H9 (cell line): ENCODE measurements around the gene SAMHD1. TPM values are rescaled to one million over a fixed set of nuclear protein-coding genes. Genes with fewer than 3 reads are reported as not detected.

Experiments used
- DNase-seq: peaks from one replicate; pipeline ENCODE4 v3.0.0-alpha.2; 2017
- H2AFZ ChIP-seq: one replicate; pipeline ENCODE4 v1.6.1; 2013; ENCODE audit warnings: mild to moderate bottlenecking, low read length, control low read depth, moderate library complexity
- H2AK5ac ChIP-seq: 2 replicates; pipeline ENCODE4 v1.6.1; 2013; ENCODE audit warnings: low read length, control low read depth, mixed read lengths; ENCODE audit not compliant: insufficient read length
- H2BK120ac ChIP-seq: one replicate; pipeline ENCODE4 v1.6.1; 2013; ENCODE audit warnings: low read depth, mild to moderate bottlenecking, low read length, control low read depth, inconsistent platforms; ENCODE audit not compliant: poor library complexity, severe bottlenecking
- H2BK12ac ChIP-seq: 2 replicates; pipeline ENCODE4 v1.6.1; 2013; ENCODE audit warnings: low read length, control low read depth, mixed read lengths, low read depth; ENCODE audit not compliant: insufficient read length
- H2BK15ac ChIP-seq: 2 replicates; pipeline ENCODE4 v1.6.1; 2013; ENCODE audit warnings: low read depth, low read length, control low read depth
- H2BK20ac ChIP-seq: one replicate; pipeline ENCODE4 v1.6.1; 2013; ENCODE audit warnings: low read depth, mild to moderate bottlenecking, low read length, control low read depth, inconsistent platforms; ENCODE audit not compliant: poor library complexity, severe bottlenecking
- H2BK5ac ChIP-seq: 2 replicates; pipeline ENCODE4 v1.6.1; 2013; ENCODE audit warnings: low read length, control low read depth, mixed read lengths; ENCODE audit not compliant: insufficient read length
- H3K14ac ChIP-seq: 2 replicates; pipeline ENCODE4 v1.6.1; 2013; ENCODE audit warnings: low read length, control low read depth; ENCODE audit not compliant: insufficient read depth
- H3K18ac ChIP-seq: 2 replicates; pipeline ENCODE4 v1.6.1; 2013; ENCODE audit warnings: low read depth, mild to moderate bottlenecking, mixed read lengths, low read length, control low read depth; ENCODE audit not compliant: insufficient read length
- H3K23ac ChIP-seq: 2 replicates; pipeline ENCODE4 v1.6.1; 2013; ENCODE audit warnings: low read length, control low read depth, mixed read lengths, low read depth; ENCODE audit not compliant: insufficient read length
- H3K23me2 ChIP-seq: 2 replicates; pipeline ENCODE4 v1.6.1; 2013; ENCODE audit warnings: low read depth, mild to moderate bottlenecking, mixed read lengths, low read length, control low read depth; ENCODE audit not compliant: insufficient read length, poor library complexity, severe bottlenecking
- H3K27ac ChIP-seq: 2 replicates; pipeline ENCODE4 v1.5.1; 2013; ENCODE audit warnings: low read length, control low read depth, mixed read lengths, low read depth; ENCODE audit not compliant: insufficient read length
- H3K27me3 ChIP-seq: 2 replicates; pipeline ENCODE4 v1.6.1; 2013; ENCODE audit warnings: low read length, control low read depth, inconsistent platforms; ENCODE audit not compliant: insufficient read depth
- H3K4ac ChIP-seq: 2 replicates; pipeline ENCODE4 v1.6.1; 2013; ENCODE audit warnings: low read depth, mild to moderate bottlenecking, control low read depth, inconsistent platforms, low read length, moderate library complexity
- H3K4me1 ChIP-seq: 2 replicates; pipeline ENCODE4 v1.6.1; 2013; ENCODE audit warnings: low read length, control low read depth, inconsistent platforms; ENCODE audit not compliant: insufficient read depth
- H3K4me2 ChIP-seq: 2 replicates; pipeline ENCODE4 v1.6.1; 2013; ENCODE audit warnings: low read length, control low read depth, mixed read lengths; ENCODE audit not compliant: insufficient read length, insufficient read depth
- H3K56ac ChIP-seq: 2 replicates; pipeline ENCODE4 v1.6.1; 2013; ENCODE audit warnings: low read depth, mild to moderate bottlenecking, mixed read lengths, low read length, control low read depth; ENCODE audit not compliant: insufficient read length
- H3K79me1 ChIP-seq: 2 replicates; pipeline ENCODE4 v1.6.1; 2013; ENCODE audit warnings: low read depth, mild to moderate bottlenecking, moderate library complexity, low read length, control low read depth, inconsistent platforms; ENCODE audit not compliant: insufficient read depth, poor library complexity, severe bottlenecking
- H3K79me2 ChIP-seq: 2 replicates; pipeline ENCODE4 v1.6.1; 2013; ENCODE audit warnings: low read length, control low read depth, inconsistent platforms; ENCODE audit not compliant: insufficient read depth
- H3K9ac ChIP-seq: 2 replicates; pipeline ENCODE4 v1.6.1; 2013; ENCODE audit warnings: low read length, control low read depth, mixed read lengths; ENCODE audit not compliant: insufficient read length; ENCODE audit errors: extremely low read depth
- H3K9me3 ChIP-seq: one replicate; pipeline ENCODE4 v1.6.1; 2013; ENCODE audit warnings: low read depth, low read length, inconsistent platforms; ENCODE audit not compliant: control insufficient read depth
- H3T11ph ChIP-seq: one replicate; pipeline ENCODE4 v1.6.1; 2013; ENCODE audit warnings: mild to moderate bottlenecking, low read length, control low read depth, inconsistent platforms
- H4K20me1 ChIP-seq: one replicate; pipeline ENCODE4 v1.6.1; 2013; ENCODE audit not compliant: control insufficient read depth, insufficient read length, insufficient read depth
- H4K5ac ChIP-seq: 2 replicates; pipeline ENCODE4 v1.6.1; 2013; ENCODE audit warnings: low read depth, mild to moderate bottlenecking, mixed read lengths, low read length, control low read depth; ENCODE audit not compliant: insufficient read length
- H4K8ac ChIP-seq: replicated peaks from 2 replicates; pipeline ENCODE4 v1.6.1; 2013; ENCODE audit warnings: low read length, control low read depth, mixed read lengths, low read depth; ENCODE audit not compliant: insufficient read length
- H4K91ac ChIP-seq: 2 replicates; pipeline ENCODE4 v1.6.1; 2013; ENCODE audit warnings: low read depth, mild to moderate bottlenecking, moderate library complexity, mixed read lengths, low read length, control low read depth; ENCODE audit not compliant: insufficient read length
- H3K27ac Mint-ChIP-seq, 3 experiments: 2 replicates in 2 of 3; 3 replicates in 1 of 3; pipeline ENCODE4 v1.8.0; 2020 to 2021; ENCODE audit warnings: mixed read lengths in 3 of 3, mild to moderate bottlenecking in 1 of 3, moderate library complexity in 1 of 3
- H3K27me3 Mint-ChIP-seq: 2 replicates; pipeline ENCODE4 v1.8.0; 2021; ENCODE audit warnings: low read depth, mild to moderate bottlenecking, moderate library complexity, mixed read lengths
- H3K36me3 Mint-ChIP-seq, 3 experiments: 2 replicates in 2 of 3; 3 replicates in 1 of 3; pipeline ENCODE4 v1.8.0; 2020 to 2021; ENCODE audit warnings: low read depth in 3 of 3, mixed read lengths in 3 of 3; ENCODE audit not compliant: insufficient read depth in 1 of 3
- H3K4me1 Mint-ChIP-seq, 2 experiments: 2 replicates each; pipeline ENCODE4 v1.8.0; 2020; ENCODE audit warnings: mixed read lengths in 2 of 2
- H3K4me3 Mint-ChIP-seq, 2 experiments: 2 replicates in 1 of 2; 3 replicates in 1 of 2; pipeline ENCODE4 v1.8.0; 2020 to 2021; ENCODE audit warnings: mild to moderate bottlenecking in 2 of 2, mixed read lengths in 2 of 2, moderate library complexity in 1 of 2
- H3K9me3 Mint-ChIP-seq, 2 experiments: 2 replicates in 1 of 2; 3 replicates in 1 of 2; pipeline ENCODE4 v1.8.0; 2020; ENCODE audit warnings: mild to moderate bottlenecking in 2 of 2, mixed read lengths in 2 of 2, moderate library complexity in 1 of 2
- WGBS: extraction: QIAGEN DNeasy Blood & Tissue Kit; methylation state at CpG from one replicate; pipeline ENCODE4 v1.1.7; 2013; ENCODE audit warnings: missing lambda C conversion rate, low lambda C conversion rate, mixed read lengths; ENCODE audit not compliant: insufficient read length; ENCODE audit errors: extremely low coverage; 5-methylcytosine and 5-hydroxymethylcytosine counted together
- total RNA-seq: library from RNA; stranded (reverse); gene quantifications from 2 replicates; pipeline ENCODE4 v1.2.1, GENCODE V29; 2021
- TF ChIP-seq, protein P1 (sequence below): fragments of 200-600 bp; sonication (generic); conservative IDR thresholded peaks from 3 replicates; pipeline ENCODE4 v1.8.0; 2021; ENCODE audit warnings: antibody characterized with exemption, mild to moderate bottlenecking

The SAMHD1 gene
- total RNA-seq, 1 experiment from 2014 or later: 53.1 TPM

DNA sequence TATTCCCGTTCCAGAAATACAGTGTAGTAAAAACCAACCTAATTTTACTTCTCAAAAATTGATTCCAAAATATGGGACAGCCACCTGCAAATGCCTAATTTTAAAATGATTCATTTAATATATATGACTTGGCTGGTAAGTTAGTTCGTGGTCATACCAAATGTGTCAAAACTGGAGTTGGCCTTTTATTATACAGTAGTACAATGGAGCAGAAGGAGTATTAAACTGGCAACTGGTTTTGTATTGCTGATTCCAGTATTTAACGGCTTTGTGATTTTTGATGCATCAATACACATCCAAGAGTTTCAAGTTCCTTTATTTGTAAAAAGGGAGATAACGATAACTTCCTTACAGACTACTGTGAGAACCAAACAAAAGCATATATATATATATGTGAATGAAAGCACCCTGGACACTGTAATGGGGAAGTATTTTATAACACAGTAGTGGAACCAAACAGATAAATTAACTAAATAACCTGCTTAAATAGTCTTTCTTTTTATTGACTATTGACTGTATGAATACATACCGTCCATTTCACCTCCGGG lies 24.8 kb downstream of the SAMHD1 start:
- Histone ChIP-seq H3K27me3 (no peaks in the 10 kb centered on the region; the same call in 1 of the 2 replicates), H4K91ac (no peak overlapping the region), H2BK12ac (no peak overlapping the region), H2BK5ac (no peak overlapping the region), H3T11ph (no peak overlapping the region), H3K4ac (no peak overlapping the region), H3K9me3 (no peaks in the 10 kb centered on the region), H2BK120ac (no peak overlapping the region), H3K79me1 (no peaks in the 10 kb centered on the region), H3K18ac (no peak overlapping the region), H3K4me2 (no peak overlapping the region), H3K23me2 (no peaks in the 10 kb centered on the region), H3K23ac (no peak overlapping the region), H2AFZ (no peak overlapping the region), H3K14ac (no peak overlapping the region), H4K8ac (no peak overlapping the region), H2BK15ac (no peak overlapping the region), H2BK20ac (no peak overlapping the region), H3K27ac (no peak overlapping the region), H4K5ac (no peak overlapping the region), H4K20me1 (no peaks in the 10 kb centered on the region), H2AK5ac (no peak overlapping the region), H3K9ac (no peak overlapping the region), H3K4me1 (no peaks in the 10 kb centered on the region), H3K79me2 (no peaks in the 10 kb centered on the region; the same call in 1 of the 2 replicates), H3K56ac (no peak overlapping the region)
- H3K9me3 Mint-ChIP-seq: no peaks in the 10 kb centered on the region
- no peak for DNase-seq
- no peak overlapping the region for H3K4me3 Mint-ChIP-seq
- H3K36me3 Mint-ChIP-seq: peaks cover 8 to 68% (median 52%) of the 10 kb centered on the region in 3 experiments; a peak in 5 of 7 replicates
- WGBS: no CpG with 5 or more reads among the region's 6 CpGs
- peaks cover 6 to 11% of the 10 kb centered on the region in 2 experiments; a peak in 3 of 4 replicates for H3K4me1 Mint-ChIP-seq
- no peak overlapping the region for H3K27ac Mint-ChIP-seq
- H3K27me3 Mint-ChIP-seq: no peaks in the 10 kb centered on the region
- TF ChIP-seq, protein P1, sequence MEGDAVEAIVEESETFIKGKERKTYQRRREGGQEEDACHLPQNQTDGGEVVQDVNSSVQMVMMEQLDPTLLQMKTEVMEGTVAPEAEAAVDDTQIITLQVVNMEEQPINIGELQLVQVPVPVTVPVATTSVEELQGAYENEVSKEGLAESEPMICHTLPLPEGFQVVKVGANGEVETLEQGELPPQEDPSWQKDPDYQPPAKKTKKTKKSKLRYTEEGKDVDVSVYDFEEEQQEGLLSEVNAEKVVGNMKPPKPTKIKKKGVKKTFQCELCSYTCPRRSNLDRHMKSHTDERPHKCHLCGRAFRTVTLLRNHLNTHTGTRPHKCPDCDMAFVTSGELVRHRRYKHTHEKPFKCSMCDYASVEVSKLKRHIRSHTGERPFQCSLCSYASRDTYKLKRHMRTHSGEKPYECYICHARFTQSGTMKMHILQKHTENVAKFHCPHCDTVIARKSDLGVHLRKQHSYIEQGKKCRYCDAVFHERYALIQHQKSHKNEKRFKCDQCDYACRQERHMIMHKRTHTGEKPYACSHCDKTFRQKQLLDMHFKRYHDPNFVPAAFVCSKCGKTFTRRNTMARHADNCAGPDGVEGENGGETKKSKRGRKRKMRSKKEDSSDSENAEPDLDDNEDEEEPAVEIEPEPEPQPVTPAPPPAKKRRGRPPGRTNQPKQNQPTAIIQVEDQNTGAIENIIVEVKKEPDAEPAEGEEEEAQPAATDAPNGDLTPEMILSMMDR: no peak
